Measurements from ENCODE around the gene SEC61A1.

DNA sequence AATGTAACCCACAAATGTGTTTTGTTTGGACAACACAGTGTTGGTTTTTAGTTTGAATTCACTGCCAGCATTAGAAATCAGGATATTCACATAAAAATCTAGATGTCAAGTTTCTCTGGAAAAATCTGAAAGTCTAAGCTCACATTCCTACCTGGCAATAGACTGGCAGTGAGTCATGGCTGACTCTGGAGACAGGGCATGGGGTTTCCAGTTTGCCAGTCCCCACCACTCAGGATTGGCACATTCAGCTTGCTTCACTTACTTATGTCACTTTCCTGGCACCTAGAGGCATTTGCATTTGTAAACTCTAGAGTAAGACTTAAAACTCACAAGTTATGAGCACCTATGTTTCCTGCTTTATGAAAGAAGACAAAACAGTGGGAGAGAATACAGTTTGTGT, 19.1 kb upstream of the SEC61A1 start:
- TF ChIP-seq, protein P1, sequence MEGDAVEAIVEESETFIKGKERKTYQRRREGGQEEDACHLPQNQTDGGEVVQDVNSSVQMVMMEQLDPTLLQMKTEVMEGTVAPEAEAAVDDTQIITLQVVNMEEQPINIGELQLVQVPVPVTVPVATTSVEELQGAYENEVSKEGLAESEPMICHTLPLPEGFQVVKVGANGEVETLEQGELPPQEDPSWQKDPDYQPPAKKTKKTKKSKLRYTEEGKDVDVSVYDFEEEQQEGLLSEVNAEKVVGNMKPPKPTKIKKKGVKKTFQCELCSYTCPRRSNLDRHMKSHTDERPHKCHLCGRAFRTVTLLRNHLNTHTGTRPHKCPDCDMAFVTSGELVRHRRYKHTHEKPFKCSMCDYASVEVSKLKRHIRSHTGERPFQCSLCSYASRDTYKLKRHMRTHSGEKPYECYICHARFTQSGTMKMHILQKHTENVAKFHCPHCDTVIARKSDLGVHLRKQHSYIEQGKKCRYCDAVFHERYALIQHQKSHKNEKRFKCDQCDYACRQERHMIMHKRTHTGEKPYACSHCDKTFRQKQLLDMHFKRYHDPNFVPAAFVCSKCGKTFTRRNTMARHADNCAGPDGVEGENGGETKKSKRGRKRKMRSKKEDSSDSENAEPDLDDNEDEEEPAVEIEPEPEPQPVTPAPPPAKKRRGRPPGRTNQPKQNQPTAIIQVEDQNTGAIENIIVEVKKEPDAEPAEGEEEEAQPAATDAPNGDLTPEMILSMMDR (conservative IDR thresholded peaks at IDR 0.05) = no peak
- no peak for TF ChIP-seq ZFX (IDR thresholded peaks at IDR 0.05)

All from C4-2B (cell line).